SJSA1 (cell line): Measurements from ENCODE around the gene CCDC170. TPM values are rescaled to one million over a fixed set of nuclear protein-coding genes. Genes with fewer than 3 reads are reported as not detected.
A peak's percentile ranks its signal among the peaks of the same experiment; 100 is the strongest.
"Not testable (repeated sequence)": the region's sequence is repeated elsewhere in the genome, so short reads cannot be mapped to it uniquely, and the experiment has no call there.

Experiments used
- DNase-seq, 2 experiments: peaks; one replicate each; pipeline ENCODE4 v3.0.0-alpha.2; 2015 to 2020; ENCODE audit warnings: low spot score in 2 of 2, low read depth in 1 of 2
- H3K27ac ChIP-seq: fragments of 250-450 bp; sonication (Bioruptor Pico); 2 replicates; pipeline ENCODE4 v1.5.1; 2020; ENCODE audit warnings: mild to moderate bottlenecking, moderate library complexity
- H3K27me3 ChIP-seq: fragments of 250-450 bp; sonication (Bioruptor Pico); replicated peaks from 2 replicates; pipeline ENCODE4 v1.5.1; 2020; ENCODE audit warnings: mild to moderate bottlenecking, moderate library complexity
- H3K36me3 ChIP-seq: fragments of 250-450 bp; sonication (Bioruptor Pico); 2 replicates; pipeline ENCODE4 v1.5.1; 2020; ENCODE audit warnings: mild to moderate bottlenecking
- H3K4me1 ChIP-seq: fragments of 250-450 bp; sonication (Bioruptor Pico); replicated peaks from 2 replicates; pipeline ENCODE4 v1.6.1; 2021; ENCODE audit warnings: mild to moderate bottlenecking
- H3K4me3 ChIP-seq: fragments of 250-450 bp; sonication (Bioruptor Pico); 2 replicates; pipeline ENCODE4 v1.5.1; 2020; ENCODE audit warnings: mild to moderate bottlenecking
- H3K9me3 ChIP-seq: fragments of 250-450 bp; sonication (Bioruptor Pico); replicated peaks from 2 replicates; pipeline ENCODE4 v1.5.1; 2020; ENCODE audit warnings: mild to moderate bottlenecking
- total RNA-seq: library from RNA; depleted of rRNA; stranded (reverse); fragments of >200 nt; shearing (Covaris generic); gene quantifications from 2 replicates; pipeline ENCODE4 v1.2.3, GENCODE V29; 2014

Gene CCDC170
- total RNA-seq, 1 experiment from 2014 or later: 0.61 TPM

GRCh38 chr6:151498327-151498726, 4.5 kb downstream of the CCDC170 start:
- 0 out of 2 replicates have a peak, but pooled peaks cover 4% of the 10 kb centered on the region for H3K9me3 ChIP-seq
- H3K4me3 ChIP-seq: no peak overlapping the region
- no peaks in the 10 kb centered on the region; the same call in 1 of the 2 replicates for H3K36me3 ChIP-seq
- no peak for DNase-seq
- H3K27ac ChIP-seq: no peak overlapping the region
- H3K27me3 ChIP-seq: no peaks in the 10 kb centered on the region
- peaks cover 35% of the 10 kb centered on the region for H3K4me1 ChIP-seq

- no peak overlapping the region for H3K27ac ChIP-seq
- no peak for DNase-seq
- H3K4me1 ChIP-seq: peaks cover 25% of the 10 kb centered on the region
- no peaks in the 10 kb centered on the region for H3K36me3 ChIP-seq
- no peaks in the 10 kb centered on the region for H3K27me3 ChIP-seq
- no peaks in the 10 kb centered on the region for H3K9me3 ChIP-seq
- H3K4me3 ChIP-seq: no peak overlapping the region
Measured at GRCh38 chr6:151499551-151499950, 5.7 kb downstream of the CCDC170 start.

GRCh38 chr6:151501511-151502136, 7.8 kb downstream of the CCDC170 start:
- H3K4me3 ChIP-seq: no peak overlapping the region
- H3K36me3 ChIP-seq: no peaks in the 10 kb centered on the region
- no peaks in the 10 kb centered on the region for H3K9me3 ChIP-seq
- H3K27me3 ChIP-seq: no peaks in the 10 kb centered on the region
- no peak for DNase-seq
- H3K27ac ChIP-seq: no peak overlapping the region
- peaks cover 21% of the 10 kb centered on the region for H3K4me1 ChIP-seq

GRCh38 chr6:151502499-151502898, 8.7 kb downstream of the CCDC170 start:
- Histone ChIP-seq H3K9me3 (no peaks in the 10 kb centered on the region), H3K4me1 (peaks cover 25% of the 10 kb centered on the region), H3K27me3 (no peaks in the 10 kb centered on the region), H3K27ac (no peak overlapping the region), H3K4me3 (no peak overlapping the region), H3K36me3 (no peaks in the 10 kb centered on the region)
- peak in 1 of 2 experiments; percentile 26 for DNase-seq

GRCh38 chr6:151506761-151507160, 12.9 kb downstream of the CCDC170 start:
- Histone ChIP-seq H3K4me1 (peaks cover 23% of the 10 kb centered on the region), H3K36me3 (no peaks in the 10 kb centered on the region), H3K27ac (0 out of 2 replicates have a peak overlapping the region, but pooled peaks have one; percentile 33), H3K27me3 (no peaks in the 10 kb centered on the region), H3K4me3 (no peak overlapping the region), H3K9me3 (no peaks in the 10 kb centered on the region)
- DNase-seq: no peak

GRCh38 chr6:151509048-151509447, 15.2 kb downstream of the CCDC170 start:
- DNase-seq: no peak
- H3K9me3 ChIP-seq: no peaks in the 10 kb centered on the region
- H3K36me3 ChIP-seq: no peaks in the 10 kb centered on the region

GRCh38 chr6:151512481-151512880, 18.7 kb downstream of the CCDC170 start:
- no peaks in the 10 kb centered on the region for H3K36me3 ChIP-seq
- H3K9me3 ChIP-seq: no peaks in the 10 kb centered on the region; the same call in 1 of the 2 replicates
- H3K4me3 ChIP-seq: no peak overlapping the region
- H3K4me1 ChIP-seq: no peaks in the 10 kb centered on the region
- no peaks in the 10 kb centered on the region for H3K27me3 ChIP-seq
- no peak for DNase-seq
- no peak overlapping the region for H3K27ac ChIP-seq

More at GRCh38 chr6:151509048-151509447, 15.2 kb downstream of the CCDC170 start:
- Histone ChIP-seq H3K27me3 (no peaks in the 10 kb centered on the region), H3K27ac (no peak overlapping the region), H3K4me3 (no peak overlapping the region), H3K4me1 (peaks cover 11% of the 10 kb centered on the region)

GRCh38 chr6:151514000-151514730, 20.3 kb downstream of the CCDC170 start:
- Histone ChIP-seq H3K4me1 (no peaks in the 10 kb centered on the region), H3K4me3 (no peak overlapping the region), H3K36me3 (no peaks in the 10 kb centered on the region), H3K27ac (no peak overlapping the region), H3K27me3 (no peaks in the 10 kb centered on the region), H3K9me3 (peaks cover 6% of the 10 kb centered on the region)
- DNase-seq: no peak

- H3K9me3 ChIP-seq, H3K27ac ChIP-seq, H3K36me3 ChIP-seq, DNase-seq, H3K27me3 ChIP-seq, H3K4me3 ChIP-seq, H3K4me1 ChIP-seq: not testable (repeated sequence)
Measured at GRCh38 chr6:151518992-151519391, 25.2 kb downstream of the CCDC170 start.

- H3K9me3 ChIP-seq: peaks cover 5% of the 10 kb centered on the region
- no peaks in the 10 kb centered on the region for H3K4me1 ChIP-seq
- H3K36me3 ChIP-seq: no peaks in the 10 kb centered on the region
- no peak overlapping the region for H3K4me3 ChIP-seq
- H3K27ac ChIP-seq: no peak overlapping the region
- DNase-seq: no peak
- H3K27me3 ChIP-seq: no peaks in the 10 kb centered on the region
Measured at GRCh38 chr6:151523034-151523433, 29.2 kb downstream of the CCDC170 start.

- DNase-seq: no peak
- H3K4me3 ChIP-seq: no peak overlapping the region
- H3K4me1 ChIP-seq: no peaks in the 10 kb centered on the region
- H3K27ac ChIP-seq: no peak overlapping the region
- H3K27me3 ChIP-seq: no peaks in the 10 kb centered on the region
- no peaks in the 10 kb centered on the region; the same call in none of the 2 replicates for H3K9me3 ChIP-seq
- H3K36me3 ChIP-seq: no peaks in the 10 kb centered on the region
Measured at GRCh38 chr6:151524059-151524458, 30.2 kb downstream of the CCDC170 start.

- no peaks in the 10 kb centered on the region for H3K27me3 ChIP-seq
- DNase-seq: no peak
- H3K27ac ChIP-seq: no peak overlapping the region
- no peaks in the 10 kb centered on the region; the same call in 1 of the 2 replicates for H3K9me3 ChIP-seq
- no peak overlapping the region for H3K4me3 ChIP-seq
- H3K4me1 ChIP-seq: no peaks in the 10 kb centered on the region
- H3K36me3 ChIP-seq: no peaks in the 10 kb centered on the region
Measured at GRCh38 chr6:151534576-151534975, 40.8 kb downstream of the CCDC170 start.

- no peak for DNase-seq
- no peaks in the 10 kb centered on the region for H3K4me1 ChIP-seq
- H3K36me3 ChIP-seq: no peaks in the 10 kb centered on the region
- no peak overlapping the region for H3K27ac ChIP-seq
- H3K9me3 ChIP-seq: no peaks in the 10 kb centered on the region; the same call in 1 of the 2 replicates
- H3K27me3 ChIP-seq: no peaks in the 10 kb centered on the region
- no peak overlapping the region for H3K4me3 ChIP-seq
Measured at GRCh38 chr6:151535476-151536187, 41.8 kb downstream of the CCDC170 start.

- no peak overlapping the region for H3K27ac ChIP-seq
- H3K4me3 ChIP-seq: no peak overlapping the region
Measured at GRCh38 chr6:151536188-151536479, 42.3 kb downstream of the CCDC170 start.

More at GRCh38 chr6:151536188-151536479, 42.3 kb downstream of the CCDC170 start:
- Histone ChIP-seq H3K36me3 (no peaks in the 10 kb centered on the region), H3K9me3 (no peaks in the 10 kb centered on the region; the same call in 1 of the 2 replicates), H3K27me3 (no peaks in the 10 kb centered on the region), H3K4me1 (no peaks in the 10 kb centered on the region)
- no peak for DNase-seq
